ENCODE data around the gene CREB3.

The CREB3 gene

GRCh38 chr9:35685506-35685905, 47.0 kb upstream of the CREB3 start:
- Histone ChIP-seq H3K9me3 (ENCODE audit: insufficient read depth, low read depth, low read length) (no peaks in the 10 kb centered on the region), H4K20me1 (ENCODE audit: insufficient read depth, low read length, poor library complexity, severe bottlenecking) (no peaks in the 10 kb centered on the region), H3K36me3 (ENCODE audit: insufficient read depth, low read length) (no peaks in the 10 kb centered on the region), H3K27me3 (ENCODE audit: insufficient read depth, low read length, poor library complexity, severe bottlenecking) (no peaks in the 10 kb centered on the region), H3K4me2 (ENCODE audit: low read depth, low read length, poor library complexity, severe bottlenecking) (no peak overlapping the region), H3K4me3 (ENCODE audit: low read length, poor library complexity, severe bottlenecking) (no peak overlapping the region), H3K79me2 (ENCODE audit: insufficient read depth, low read length) (no peaks in the 10 kb centered on the region), H2AFZ (ENCODE audit: low read length) (no peak overlapping the region), H3F3A (ENCODE audit: low read depth) (no peaks in the 10 kb centered on the region), H3K4me1 (ENCODE audit: insufficient read depth, low read length, poor library complexity, severe bottlenecking) (peaks cover 8% of the 10 kb centered on the region), H3K9me2 (replicated peaks; ENCODE audit: low read depth, low read length) (no peaks in the 10 kb centered on the region), H3K9ac (ENCODE audit: low read depth, low read length, poor library complexity, severe bottlenecking) (no peak overlapping the region)
- TF ChIP-seq EZH2phosphoT487 (IDR thresholded peaks at IDR 0.05; ENCODE audit: borderline replicate concordance) = no peak
- TF ChIP-seq, protein P1, sequence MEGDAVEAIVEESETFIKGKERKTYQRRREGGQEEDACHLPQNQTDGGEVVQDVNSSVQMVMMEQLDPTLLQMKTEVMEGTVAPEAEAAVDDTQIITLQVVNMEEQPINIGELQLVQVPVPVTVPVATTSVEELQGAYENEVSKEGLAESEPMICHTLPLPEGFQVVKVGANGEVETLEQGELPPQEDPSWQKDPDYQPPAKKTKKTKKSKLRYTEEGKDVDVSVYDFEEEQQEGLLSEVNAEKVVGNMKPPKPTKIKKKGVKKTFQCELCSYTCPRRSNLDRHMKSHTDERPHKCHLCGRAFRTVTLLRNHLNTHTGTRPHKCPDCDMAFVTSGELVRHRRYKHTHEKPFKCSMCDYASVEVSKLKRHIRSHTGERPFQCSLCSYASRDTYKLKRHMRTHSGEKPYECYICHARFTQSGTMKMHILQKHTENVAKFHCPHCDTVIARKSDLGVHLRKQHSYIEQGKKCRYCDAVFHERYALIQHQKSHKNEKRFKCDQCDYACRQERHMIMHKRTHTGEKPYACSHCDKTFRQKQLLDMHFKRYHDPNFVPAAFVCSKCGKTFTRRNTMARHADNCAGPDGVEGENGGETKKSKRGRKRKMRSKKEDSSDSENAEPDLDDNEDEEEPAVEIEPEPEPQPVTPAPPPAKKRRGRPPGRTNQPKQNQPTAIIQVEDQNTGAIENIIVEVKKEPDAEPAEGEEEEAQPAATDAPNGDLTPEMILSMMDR (conservative IDR thresholded peaks at IDR 0.05; ENCODE audit: low read length) = no peak

DNA sequence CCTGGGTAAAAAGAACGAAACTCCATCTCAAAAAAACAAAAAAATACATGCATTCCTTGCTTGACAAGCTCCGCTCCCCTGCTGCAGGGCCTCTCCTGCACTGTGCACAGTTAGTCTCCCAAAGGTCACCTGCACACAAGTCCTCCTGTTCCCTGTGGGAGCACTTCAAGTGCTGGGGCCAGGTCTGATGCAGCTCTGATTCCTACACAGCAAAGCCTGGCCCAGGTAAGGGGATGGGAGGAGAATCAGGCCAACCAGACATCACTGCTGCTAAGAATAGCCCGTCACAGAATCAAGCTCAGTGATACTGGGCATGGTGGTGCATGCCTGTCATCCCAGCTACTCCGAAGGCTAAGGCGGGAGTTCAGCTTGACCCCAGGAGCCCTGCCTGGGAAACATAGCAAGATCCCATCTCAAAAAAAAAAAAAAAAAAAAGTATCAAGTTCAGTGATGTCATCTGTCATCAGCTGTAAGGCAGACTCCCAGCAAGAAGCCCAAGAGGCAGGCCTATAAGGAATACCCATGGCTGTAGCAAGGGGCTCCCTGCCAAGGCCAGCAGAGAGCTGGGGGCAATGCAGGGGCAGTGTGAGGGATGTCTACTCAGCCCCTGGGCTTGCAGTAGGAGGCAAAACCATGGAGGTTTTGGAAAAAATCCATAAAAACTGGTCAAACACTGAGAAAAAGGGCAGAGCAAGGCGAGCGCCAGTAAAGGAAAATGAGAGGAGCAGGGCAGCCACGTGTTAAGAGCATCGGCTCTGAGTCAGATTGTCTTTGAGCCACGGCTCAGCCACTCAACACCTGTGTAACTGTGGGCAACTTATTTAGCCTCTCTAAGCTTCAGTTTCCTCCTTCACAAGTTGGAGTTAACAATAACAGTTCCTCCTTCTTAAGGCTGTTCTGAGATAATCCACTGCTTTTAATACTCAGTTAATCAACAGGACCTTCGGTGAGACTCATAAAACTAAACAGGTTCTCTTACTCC, 46.0 kb upstream of the CREB3 start:
- H3K4me2 ChIP-seq (ENCODE audit: low read depth, low read length, poor library complexity, severe bottlenecking) = no peak overlapping the region
- H3K79me2 ChIP-seq (ENCODE audit: insufficient read depth, low read length) = no peaks in the 10 kb centered on the region
- no peaks in the 10 kb centered on the region for H3K36me3 ChIP-seq (ENCODE audit: insufficient read depth, low read length)
- peaks cover 8% of the 10 kb centered on the region for H3K4me1 ChIP-seq (ENCODE audit: insufficient read depth, low read length, poor library complexity, severe bottlenecking)
- no peaks in the 10 kb centered on the region for H3K9me3 ChIP-seq (ENCODE audit: insufficient read depth, low read depth, low read length)
- H3K27me3 ChIP-seq (ENCODE audit: insufficient read depth, low read length, poor library complexity, severe bottlenecking) = no peaks in the 10 kb centered on the region
- TF ChIP-seq EZH2phosphoT487 (IDR thresholded peaks at IDR 0.05; ENCODE audit: borderline replicate concordance) = no peak
- TF ChIP-seq, protein P1 (conservative IDR thresholded peaks at IDR 0.05; ENCODE audit: low read length) = no peak
- H3F3A ChIP-seq (ENCODE audit: low read depth) = no peaks in the 10 kb centered on the region
- no peaks in the 10 kb centered on the region for H4K20me1 ChIP-seq (ENCODE audit: insufficient read depth, low read length, poor library complexity, severe bottlenecking)
- no peak overlapping the region for H3K9ac ChIP-seq (ENCODE audit: low read depth, low read length, poor library complexity, severe bottlenecking)
- H2AFZ ChIP-seq (ENCODE audit: low read length) = no peak overlapping the region
- H3K9me2 ChIP-seq (replicated peaks; ENCODE audit: low read depth, low read length) = no peaks in the 10 kb centered on the region
- H3K4me3 ChIP-seq (ENCODE audit: low read length, poor library complexity, severe bottlenecking) = no peak overlapping the region

DNA sequence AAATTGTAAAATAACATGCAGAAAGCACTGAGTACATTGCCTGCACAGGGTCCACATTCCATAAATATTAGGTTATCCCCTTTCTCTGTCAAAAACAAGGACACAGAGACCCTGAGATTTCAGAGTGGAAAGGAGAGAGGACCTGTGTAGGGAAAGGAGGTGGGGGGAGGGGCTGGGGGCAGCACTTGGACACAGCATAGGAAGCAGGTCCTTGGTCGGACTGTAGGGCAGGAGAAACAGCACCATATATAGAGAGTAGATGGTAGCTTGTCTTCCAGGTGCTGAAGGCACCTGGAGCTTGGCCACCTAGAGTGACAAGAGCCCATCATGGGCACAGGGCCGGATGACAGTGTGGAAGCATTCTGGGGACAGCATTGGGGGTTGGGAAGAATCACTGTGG, 45.2 kb upstream of the CREB3 start:
- Histone ChIP-seq H3K27me3 (ENCODE audit: insufficient read depth, low read length, poor library complexity, severe bottlenecking) (no peaks in the 10 kb centered on the region), H3K79me2 (ENCODE audit: insufficient read depth, low read length) (no peaks in the 10 kb centered on the region), H4K20me1 (ENCODE audit: insufficient read depth, low read length, poor library complexity, severe bottlenecking) (no peaks in the 10 kb centered on the region), H3F3A (ENCODE audit: low read depth) (no peaks in the 10 kb centered on the region), H3K4me2 (ENCODE audit: low read depth, low read length, poor library complexity, severe bottlenecking) (no peak overlapping the region), H3K36me3 (ENCODE audit: insufficient read depth, low read length) (no peaks in the 10 kb centered on the region), H2AFZ (ENCODE audit: low read length) (no peak overlapping the region), H3K9ac (ENCODE audit: low read depth, low read length, poor library complexity, severe bottlenecking) (no peak overlapping the region), H3K4me3 (ENCODE audit: low read length, poor library complexity, severe bottlenecking) (no peak overlapping the region), H3K9me3 (ENCODE audit: insufficient read depth, low read depth, low read length) (no peaks in the 10 kb centered on the region), H3K4me1 (ENCODE audit: insufficient read depth, low read length, poor library complexity, severe bottlenecking) (peaks cover 8% of the 10 kb centered on the region), H3K9me2 (replicated peaks; ENCODE audit: low read depth, low read length) (no peaks in the 10 kb centered on the region)
- TF ChIP-seq, protein P1 (conservative IDR thresholded peaks at IDR 0.05; ENCODE audit: low read length) = no peak
- TF ChIP-seq EZH2phosphoT487 (IDR thresholded peaks at IDR 0.05; ENCODE audit: borderline replicate concordance) = no peak

All from Loucy (cell line).